GM21619 (cell line): ENCODE results near the gene HYAL1.
"Not testable (repeated sequence)": the region's sequence is repeated elsewhere in the genome, so short reads cannot be mapped to it uniquely, and the experiment has no call there.

ENCODE experiments used
- ATAC-seq: cut with Tn5 transposase; IDR thresholded peaks from one replicate; pipeline ENCODE4 v1.9.1; 2021; ENCODE audit not compliant: unreplicated experiment

HYAL1 gene

GRCh38 chr3:50295553-50296431, 7.6 kb downstream of the HYAL1 start:
- no peak for ATAC-seq

- no peak for ATAC-seq
Measured at GRCh38 chr3:50294492-50295403, 8.6 kb downstream of the HYAL1 start.

GRCh38 chr3:50294089-50294488, 9.3 kb downstream of the HYAL1 start:
- ATAC-seq, result no peak

- no peak for ATAC-seq
Measured at GRCh38 chr3:50293079-50293801, 10.1 kb downstream of the HYAL1 start.

GRCh38 chr3:50292159-50293078, 11.0 kb downstream of the HYAL1 start, which contains the start of gene IFRD2:
Gene IFRD2 (minus strand): TSS chr3:50292429. CDS start chr3:50292274, 155 bp downstream.
- peak; percentile 91 for ATAC-seq

GRCh38 chr3:50290161-50290641, 13.2 kb downstream of the HYAL1 start:
- no peak for ATAC-seq

- no peak for ATAC-seq
Measured at GRCh38 chr3:50289130-50289529, 14.2 kb downstream of the HYAL1 start.

GRCh38 chr3:50288387-50289007, 14.9 kb downstream of the HYAL1 start:
- no peak for ATAC-seq

- ATAC-seq, result no peak
Measured at GRCh38 chr3:50287262-50287661, 16.1 kb downstream of the HYAL1 start.

GRCh38 chr3:50286322-50287227, 16.8 kb downstream of the HYAL1 start:
- no peak for ATAC-seq

- ATAC-seq, result not testable (repeated sequence)
Measured at GRCh38 chr3:50284121-50284520, 19.3 kb downstream of the HYAL1 start.

- no peak for ATAC-seq
Measured at GRCh38 chr3:50279255-50280016, 23.9 kb downstream of the HYAL1 start.

- ATAC-seq, result no peak
Measured at GRCh38 chr3:50278880-50279224, 24.5 kb downstream of the HYAL1 start, which contains the start of gene LSMEM2. Gene LSMEM2 (plus strand): TSS chr3:50279087. CDS start chr3:50279114, 27 bp downstream.

GRCh38 chr3:50278123-50278879, 25.1 kb downstream of the HYAL1 start:
- ATAC-seq, result no peak

- ATAC-seq, result no peak
Measured at GRCh38 chr3:50276762-50277101, 26.6 kb downstream of the HYAL1 start.

- ATAC-seq, result no peak
Measured at GRCh38 chr3:50275996-50276761, 27.2 kb downstream of the HYAL1 start.
